Measurements from ENCODE around the gene FHIP1A. TPM values are rescaled to one million over a fixed set of nuclear protein-coding genes. Genes with fewer than 3 reads are reported as not detected.

Gene FHIP1A
- total RNA-seq, 1 experiment from 2014 or later: 0.39 TPM

DNA sequence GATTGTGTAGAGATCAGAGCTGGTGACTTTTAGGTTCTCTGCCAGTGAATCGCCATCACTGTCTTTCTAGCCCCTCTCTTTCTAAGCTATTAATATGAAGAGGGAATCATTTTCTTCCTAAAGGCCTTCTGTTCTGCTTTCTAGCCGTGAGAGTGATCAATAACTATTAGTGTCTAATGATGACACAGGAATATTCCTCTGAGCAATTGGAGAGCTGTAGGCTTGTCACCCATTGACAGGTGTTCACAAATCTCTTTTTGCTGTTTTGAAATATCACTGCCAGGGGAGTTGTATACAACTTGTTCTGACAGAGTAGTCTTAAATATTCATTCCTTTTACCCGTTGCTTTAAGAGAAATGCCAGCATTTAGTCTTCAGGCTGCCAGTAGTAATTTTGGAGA lies 13.9 kb downstream of the FHIP1A start:
- ChIA-PET POLR2A (no interaction called here), CTCF (no interaction called here)
- BruUV-seq (replicated peaks): no TSS peak
- Histone ChIP-seq H3K27me3 (ENCODE audit: control insufficient read depth, insufficient read depth, low read length) (no peaks in the 10 kb centered on the region; the same call in none of the 2 replicates), H3K27ac (ENCODE audit: low read length) (no peak overlapping the region), H3K9me3 (ENCODE audit: control insufficient read depth, insufficient read depth, low read depth, low read length) (no peaks in the 10 kb centered on the region), H3K36me3 (ENCODE audit: control insufficient read depth, insufficient read depth, low read length) (no peaks in the 10 kb centered on the region), H3K4me1 (ENCODE audit: control insufficient read depth, insufficient read depth, low read length) (no peaks in the 10 kb centered on the region), H3K4me3 (ENCODE audit: low read depth in 2 of 2, low read length in 2 of 2) (no peak overlapping the region)
- ATAC-seq (no peak), DNase-seq (ENCODE audit: low read depth, low spot score) (no peak)
- intact Hi-C loops (cut with micrococcal nuclease; ENCODE audit: unreplicated experiment): no loop called here
- TF ChIP-seq, protein P1, sequence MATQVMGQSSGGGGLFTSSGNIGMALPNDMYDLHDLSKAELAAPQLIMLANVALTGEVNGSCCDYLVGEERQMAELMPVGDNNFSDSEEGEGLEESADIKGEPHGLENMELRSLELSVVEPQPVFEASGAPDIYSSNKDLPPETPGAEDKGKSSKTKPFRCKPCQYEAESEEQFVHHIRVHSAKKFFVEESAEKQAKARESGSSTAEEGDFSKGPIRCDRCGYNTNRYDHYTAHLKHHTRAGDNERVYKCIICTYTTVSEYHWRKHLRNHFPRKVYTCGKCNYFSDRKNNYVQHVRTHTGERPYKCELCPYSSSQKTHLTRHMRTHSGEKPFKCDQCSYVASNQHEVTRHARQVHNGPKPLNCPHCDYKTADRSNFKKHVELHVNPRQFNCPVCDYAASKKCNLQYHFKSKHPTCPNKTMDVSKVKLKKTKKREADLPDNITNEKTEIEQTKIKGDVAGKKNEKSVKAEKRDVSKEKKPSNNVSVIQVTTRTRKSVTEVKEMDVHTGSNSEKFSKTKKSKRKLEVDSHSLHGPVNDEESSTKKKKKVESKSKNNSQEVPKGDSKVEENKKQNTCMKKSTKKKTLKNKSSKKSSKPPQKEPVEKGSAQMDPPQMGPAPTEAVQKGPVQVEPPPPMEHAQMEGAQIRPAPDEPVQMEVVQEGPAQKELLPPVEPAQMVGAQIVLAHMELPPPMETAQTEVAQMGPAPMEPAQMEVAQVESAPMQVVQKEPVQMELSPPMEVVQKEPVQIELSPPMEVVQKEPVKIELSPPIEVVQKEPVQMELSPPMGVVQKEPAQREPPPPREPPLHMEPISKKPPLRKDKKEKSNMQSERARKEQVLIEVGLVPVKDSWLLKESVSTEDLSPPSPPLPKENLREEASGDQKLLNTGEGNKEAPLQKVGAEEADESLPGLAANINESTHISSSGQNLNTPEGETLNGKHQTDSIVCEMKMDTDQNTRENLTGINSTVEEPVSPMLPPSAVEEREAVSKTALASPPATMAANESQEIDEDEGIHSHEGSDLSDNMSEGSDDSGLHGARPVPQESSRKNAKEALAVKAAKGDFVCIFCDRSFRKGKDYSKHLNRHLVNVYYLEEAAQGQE (IDR thresholded peaks at IDR 0.05; ENCODE audit: insufficient read depth in 1 of 2, low read depth in 2 of 2, low read length in 1 of 2): no peak
- TF ChIP-seq POLR2AphosphoS5 (IDR thresholded peaks at IDR 0.05; ENCODE audit: low read depth, low read length) (no peak), TCF7L2 (IDR thresholded peaks at IDR 0.05; ENCODE audit: low read depth, low read length) (no peak), SIN3A (IDR thresholded peaks at IDR 0.05; ENCODE audit: borderline replicate concordance, insufficient read depth, low read depth, low read length) (no peak)
- TF ChIP-seq, protein P2, sequence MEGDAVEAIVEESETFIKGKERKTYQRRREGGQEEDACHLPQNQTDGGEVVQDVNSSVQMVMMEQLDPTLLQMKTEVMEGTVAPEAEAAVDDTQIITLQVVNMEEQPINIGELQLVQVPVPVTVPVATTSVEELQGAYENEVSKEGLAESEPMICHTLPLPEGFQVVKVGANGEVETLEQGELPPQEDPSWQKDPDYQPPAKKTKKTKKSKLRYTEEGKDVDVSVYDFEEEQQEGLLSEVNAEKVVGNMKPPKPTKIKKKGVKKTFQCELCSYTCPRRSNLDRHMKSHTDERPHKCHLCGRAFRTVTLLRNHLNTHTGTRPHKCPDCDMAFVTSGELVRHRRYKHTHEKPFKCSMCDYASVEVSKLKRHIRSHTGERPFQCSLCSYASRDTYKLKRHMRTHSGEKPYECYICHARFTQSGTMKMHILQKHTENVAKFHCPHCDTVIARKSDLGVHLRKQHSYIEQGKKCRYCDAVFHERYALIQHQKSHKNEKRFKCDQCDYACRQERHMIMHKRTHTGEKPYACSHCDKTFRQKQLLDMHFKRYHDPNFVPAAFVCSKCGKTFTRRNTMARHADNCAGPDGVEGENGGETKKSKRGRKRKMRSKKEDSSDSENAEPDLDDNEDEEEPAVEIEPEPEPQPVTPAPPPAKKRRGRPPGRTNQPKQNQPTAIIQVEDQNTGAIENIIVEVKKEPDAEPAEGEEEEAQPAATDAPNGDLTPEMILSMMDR (IDR thresholded peaks at IDR 0.05): no peak
- in situ Hi-C loops (cut with HindIII; ENCODE audit: low pct_unique_long_range_greater_than_20kb, low sequenced_read_pairs): no loop called here

DNA sequence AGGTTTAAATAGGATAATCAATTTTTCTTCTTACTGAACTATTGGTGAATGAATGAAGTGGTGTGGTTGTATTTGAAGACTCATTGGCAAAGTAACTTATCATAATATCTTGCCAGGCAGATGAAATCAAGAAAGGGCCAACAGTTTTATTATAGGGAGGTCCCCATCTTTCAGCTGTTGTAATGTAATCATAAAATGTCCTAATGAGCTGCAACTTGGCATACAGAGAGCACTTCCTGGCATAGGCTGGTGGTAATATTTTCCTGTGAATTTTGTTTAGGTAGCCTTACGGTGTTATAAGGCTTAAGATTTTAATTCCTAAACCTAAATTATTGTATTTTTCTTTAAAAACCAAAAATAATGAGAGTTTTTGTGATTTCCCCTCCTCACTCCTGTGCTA lies 17.5 kb downstream of the FHIP1A start:
- Histone ChIP-seq H3K36me3 (ENCODE audit: control insufficient read depth, insufficient read depth, low read length) (no peaks in the 10 kb centered on the region), H3K4me1 (ENCODE audit: control insufficient read depth, insufficient read depth, low read length) (no peaks in the 10 kb centered on the region), H3K27ac (ENCODE audit: low read length) (no peak overlapping the region), H3K9me3 (ENCODE audit: control insufficient read depth, insufficient read depth, low read depth, low read length) (no peaks in the 10 kb centered on the region), H3K27me3 (ENCODE audit: control insufficient read depth, insufficient read depth, low read length) (no peaks in the 10 kb centered on the region; the same call in none of the 2 replicates), H3K4me3 (ENCODE audit: low read depth in 2 of 2, low read length in 2 of 2) (no peak overlapping the region)
- TF ChIP-seq SIN3A (IDR thresholded peaks at IDR 0.05; ENCODE audit: borderline replicate concordance, insufficient read depth, low read depth, low read length) (no peak), POLR2AphosphoS5 (IDR thresholded peaks at IDR 0.05; ENCODE audit: low read depth, low read length) (no peak)
- TF ChIP-seq, protein P1 (IDR thresholded peaks at IDR 0.05; ENCODE audit: insufficient read depth in 1 of 2, low read depth in 2 of 2, low read length in 1 of 2): no peak
- ATAC-seq (no peak), DNase-seq (ENCODE audit: low read depth, low spot score) (no peak)
- no TSS peak for BruUV-seq (replicated peaks)
- intact Hi-C loops (cut with micrococcal nuclease; ENCODE audit: unreplicated experiment) (no loop called here), in situ Hi-C loops (cut with HindIII; ENCODE audit: low pct_unique_long_range_greater_than_20kb, low sequenced_read_pairs) (no loop called here)
- POLR2A ChIA-PET: no interaction called here
- CTCF ChIA-PET: no interaction called here

Measured in Panc1 (cell line).